Smooth muscle cell (in vitro differentiated cells): ENCODE results near the gene ZNF853. TPM values are rescaled to one million over a fixed set of nuclear protein-coding genes. Genes with fewer than 3 reads are reported as not detected.

Experiments
- DNase-seq: peaks from one replicate; lab custom pipeline; 2025; ENCODE audit not compliant: unreplicated experiment; lab: John Stamatoyannopoulos, UW
- H2AFZ ChIP-seq: fragments of 200-600 bp; sonication (generic); 2 replicates; pipeline ENCODE4 v1.6.0; 2016; ENCODE audit warnings: antibody characterized with exemption, low read depth, mild to moderate bottlenecking
- H3F3A ChIP-seq: fragments of 200-600 bp; sonication (generic); 2 replicates; pipeline ENCODE4 v1.6.0; 2017; ENCODE audit warnings: antibody characterized with exemption, low read depth
- H3K27ac ChIP-seq: fragments of 200-600 bp; sonication (generic); 2 replicates; pipeline ENCODE4 v1.5.1; 2016; ENCODE audit warnings: low read depth, mild to moderate bottlenecking
- H3K27me3 ChIP-seq: fragments of 200-600 bp; sonication (generic); 2 replicates; pipeline ENCODE4 v1.6.1; 2016; ENCODE audit warnings: low read depth, mild to moderate bottlenecking
- H3K36me3 ChIP-seq: fragments of 200-600 bp; sonication (generic); 2 replicates; pipeline ENCODE4 v1.5.1; 2016; ENCODE audit warnings: low read depth
- H3K4me1 ChIP-seq: fragments of 200-600 bp; sonication (generic); 2 replicates; pipeline ENCODE4 v1.5.1; 2016; ENCODE audit warnings: low read depth
- H3K4me2 ChIP-seq: fragments of 200-600 bp; sonication (generic); 2 replicates; pipeline ENCODE4 v1.6.0; 2016; ENCODE audit warnings: mild to moderate bottlenecking
- H3K4me3 ChIP-seq: fragments of 200-600 bp; sonication (generic); 2 replicates; pipeline ENCODE4 v1.5.1; 2016; ENCODE audit warnings: mild to moderate bottlenecking
- H3K79me2 ChIP-seq: fragments of 200-600 bp; sonication (generic); 2 replicates; pipeline ENCODE4 v1.6.0; 2016; ENCODE audit warnings: low read depth, mild to moderate bottlenecking
- H3K9ac ChIP-seq: fragments of 200-600 bp; sonication (generic); 2 replicates; pipeline ENCODE4 v1.6.0; 2016; ENCODE audit warnings: low read depth
- H3K9me3 ChIP-seq: fragments of 200-600 bp; sonication (generic); replicated peaks from 2 replicates; pipeline ENCODE4 v1.5.1; 2016; ENCODE audit warnings: low read depth
- H4K20me1 ChIP-seq: fragments of 200-600 bp; sonication (generic); 2 replicates; pipeline ENCODE4 v1.6.0; 2016; ENCODE audit warnings: low read depth
- CTCF ChIP-seq: fragments of 200-600 bp; sonication (generic); IDR thresholded peaks from 2 replicates; pipeline ENCODE4 v1.5.1; 2017; ENCODE audit warnings: borderline replicate concordance, mild to moderate bottlenecking, antibody characterized with exemption; ENCODE audit not compliant: insufficient read depth, poor library complexity, severe bottlenecking
- WGBS: methylation state at CpG from one replicate; pipeline ENCODE4 v1.1.7; 2016; ENCODE audit warnings: low lambda C conversion rate; 5-methylcytosine and 5-hydroxymethylcytosine counted together
- polyA plus RNA-seq: library from polyadenylated mRNA; unstranded; fragments of >200 nt; fragmentation: Nextera tagmentation; extraction: Ambion mirVana; gene quantifications from 2 replicates; pipeline ENCODE4 v1.2.1, GENCODE V29; 2016
- total RNA-seq: library from RNA; depleted of rRNA; stranded (reverse); fragments of >200 nt; gene quantifications from 2 replicates; pipeline ENCODE4 v1.2.3, GENCODE V29; 2014

The ZNF853 gene
- total and polyA plus RNA-seq, 2 experiments from 2014 or later: 8.9 to 10.3 TPM

GRCh38 chr7:6588566-6588965, 26.8 kb upstream of the ZNF853 start:
- Histone ChIP-seq H3K4me2 (no peak overlapping the region), H4K20me1 (peaks cover 5% of the 10 kb centered on the region), H3K36me3 (no peaks in the 10 kb centered on the region), H3K27ac (no peak overlapping the region), H3K4me3 (no peak overlapping the region), H3F3A (peaks cover 13% of the 10 kb centered on the region), H3K4me1 (peaks cover 4% of the 10 kb centered on the region), H2AFZ (no peak overlapping the region), H3K9me3 (no peaks in the 10 kb centered on the region), H3K9ac (no peak overlapping the region), H3K79me2 (peaks cover 23% of the 10 kb centered on the region), H3K27me3 (no peaks in the 10 kb centered on the region)
- 96% methylated on average over 9 of the region's 9 CpGs for WGBS
- TF ChIP-seq CTCF: no peak
- no peak for DNase-seq

DNA sequence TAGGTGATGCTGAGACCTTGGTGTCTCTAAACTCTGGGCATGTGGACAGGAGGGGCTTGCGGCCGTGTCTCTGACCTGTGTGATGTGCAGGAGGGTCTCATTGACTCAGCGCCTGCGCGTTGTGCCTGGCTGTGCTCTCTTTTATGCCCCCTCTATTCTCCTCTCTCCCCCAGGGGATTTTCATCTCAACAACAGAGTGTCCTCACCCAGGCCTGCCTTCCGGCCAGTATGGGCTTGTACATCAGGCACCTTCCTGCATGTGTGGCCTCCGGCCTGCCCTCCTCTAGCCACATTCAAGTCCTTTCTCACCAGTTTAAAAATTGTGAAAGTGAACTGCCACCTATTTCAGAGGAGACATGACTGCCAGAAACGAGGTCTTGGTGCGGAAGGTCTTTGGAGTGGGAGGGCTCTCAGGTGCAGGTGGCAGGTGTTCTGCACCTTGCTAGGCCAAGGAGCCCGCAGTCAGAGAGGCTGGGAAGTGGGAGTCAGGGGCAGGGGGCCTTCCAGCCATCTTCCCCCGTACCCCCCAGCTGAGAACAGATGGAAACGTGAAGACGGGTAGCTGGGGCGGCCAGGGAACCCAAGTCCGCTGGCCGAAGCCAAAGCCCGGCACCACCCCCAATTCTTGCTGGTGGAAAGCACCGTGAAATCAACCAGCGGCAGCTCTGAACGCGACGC, 26.1 kb upstream of the ZNF853 start:
- no peak for DNase-seq
- H3K9ac ChIP-seq: no peak overlapping the region
- WGBS: 58% methylated on average over 20 of the region's 22 CpGs

GRCh38 chr7:6589829-6590644, 25.4 kb upstream of the ZNF853 start, which contains the start of gene INTS15:
Gene INTS15 (plus strand): TSS chr7:6590021. CDS start chr7:6590284, 263 bp downstream.
- DNase-seq: peak; percentile 54
- WGBS: 1% methylated on average over 93 of the region's 107 CpGs

More for the DNA sequence above, 26.1 kb upstream of the ZNF853 start:
- H3K79me2 ChIP-seq: peaks cover 23% of the 10 kb centered on the region
- no peak for TF ChIP-seq CTCF
- no peaks in the 10 kb centered on the region for H3K36me3 ChIP-seq
- H3K4me1 ChIP-seq: peaks cover 4% of the 10 kb centered on the region
- H4K20me1 ChIP-seq: peaks cover 5% of the 10 kb centered on the region
- H3K4me3 ChIP-seq: peak overlapping the region; percentile 93
- peak overlapping the region; percentile 79 for H3K4me2 ChIP-seq
- H3K9me3 ChIP-seq: no peaks in the 10 kb centered on the region
- H3F3A ChIP-seq: peaks cover 13% of the 10 kb centered on the region
- H3K27me3 ChIP-seq: no peaks in the 10 kb centered on the region
- no peak overlapping the region for H2AFZ ChIP-seq
- H3K27ac ChIP-seq: no peak overlapping the region

More at GRCh38 chr7:6589829-6590644, 25.4 kb upstream of the ZNF853 start, which contains the start of gene INTS15:
- Histone ChIP-seq H3F3A (peaks cover 13% of the 10 kb centered on the region), H3K9me3 (no peaks in the 10 kb centered on the region), H4K20me1 (peaks cover 5% of the 10 kb centered on the region), H3K79me2 (peaks cover 23% of the 10 kb centered on the region), H3K27ac (peak within 1 kb of the TSS; percentile 49), H3K9ac (peak within 1 kb of the TSS; percentile 78), H3K4me3 (peak within 1 kb of the TSS; percentile 93), H3K27me3 (no peaks in the 10 kb centered on the region), H2AFZ (peak within 1 kb of the TSS; percentile 77), H3K36me3 (no peaks in the 10 kb centered on the region), H3K4me1 (peaks cover 4% of the 10 kb centered on the region), H3K4me2 (peak within 1 kb of the TSS; percentile 96)
- peak; percentile 60 for TF ChIP-seq CTCF
